ENCODE results near the gene FBXO47. TPM values are rescaled to one million over a fixed set of nuclear protein-coding genes. Genes with fewer than 3 reads are reported as not detected.
A peak's percentile ranks its signal among the peaks of the same experiment; 100 is the strongest.

FBXO47 gene
- polyA plus RNA-seq, 1 donor: not detected

DNA sequence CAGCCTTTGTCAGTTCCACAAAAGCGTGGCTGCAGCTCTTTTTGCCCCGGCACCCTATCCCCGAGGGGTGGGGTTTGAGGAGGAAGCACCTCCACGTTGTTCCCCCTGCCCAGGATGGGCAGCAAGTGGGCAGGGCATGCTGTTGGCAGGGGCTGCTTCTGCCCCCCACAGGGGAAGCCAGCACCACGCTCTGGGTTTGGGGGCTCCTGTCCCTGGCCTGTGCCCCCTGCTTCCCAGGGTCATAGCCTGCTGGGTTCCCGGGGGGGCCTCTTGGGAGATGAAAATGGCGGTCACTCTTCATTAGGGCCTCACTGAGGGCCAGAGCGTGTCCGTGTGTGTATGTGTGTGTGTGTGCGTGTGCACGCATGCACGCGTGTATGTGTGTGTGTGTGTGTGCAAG lies 74.6 kb downstream of the FBXO47 start:
- Histone ChIP-seq H3K4me3 (ENCODE audit: low read length) (no peak overlapping the region), H3K27ac (ENCODE audit: low read length) (no peak overlapping the region), H3K36me3 (ENCODE audit: control insufficient read depth, insufficient read depth, low read length) (peaks cover 94% of the 10 kb centered on the region), H3K9me3 (ENCODE audit: control insufficient read depth, low read depth, low read length) (no peaks in the 10 kb centered on the region), H3K4me1 (ENCODE audit: control insufficient read depth, insufficient read depth, low read length) (peaks cover 31% of the 10 kb centered on the region), H3K27me3 (ENCODE audit: control insufficient read depth, insufficient read depth, low read length) (no peaks in the 10 kb centered on the region)
- DNase-seq: no peak
- WGBS (ENCODE audit: insufficient coverage, low lambda C conversion rate): no CpG with 5 or more reads among the region's 13 CpGs

DNA sequence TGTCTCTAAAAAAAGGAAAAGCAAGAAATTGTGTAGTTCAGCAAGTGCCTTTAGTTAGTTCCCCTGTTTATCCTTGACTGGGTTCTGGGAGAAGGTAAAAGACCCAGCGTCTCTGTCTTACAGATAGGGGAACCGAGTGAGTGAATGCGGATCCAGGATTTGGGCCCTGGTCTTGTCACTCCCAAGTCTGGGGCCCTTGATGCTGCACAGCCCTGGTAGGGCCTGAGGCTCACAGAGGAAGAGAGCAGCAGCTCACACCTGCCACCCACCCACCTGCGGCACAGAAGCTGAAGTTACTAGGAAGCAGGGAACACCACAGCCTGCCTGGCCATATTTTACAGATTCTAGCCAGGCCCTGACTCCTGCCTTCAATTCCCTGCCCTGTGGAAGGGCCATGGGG lies 75.1 kb downstream of the FBXO47 start:
- Histone ChIP-seq H3K36me3 (ENCODE audit: control insufficient read depth, insufficient read depth, low read length) (peaks cover 95% of the 10 kb centered on the region), H3K27me3 (ENCODE audit: control insufficient read depth, insufficient read depth, low read length) (no peaks in the 10 kb centered on the region), H3K4me3 (ENCODE audit: low read length) (no peak overlapping the region), H3K9me3 (ENCODE audit: control insufficient read depth, low read depth, low read length) (no peaks in the 10 kb centered on the region), H3K27ac (ENCODE audit: low read length) (no peak overlapping the region), H3K4me1 (ENCODE audit: control insufficient read depth, insufficient read depth, low read length) (peaks cover 28% of the 10 kb centered on the region)
- no peak for DNase-seq
- no CpG with 5 or more reads among the region's 4 CpGs for WGBS (ENCODE audit: insufficient coverage, low lambda C conversion rate)

DNA sequence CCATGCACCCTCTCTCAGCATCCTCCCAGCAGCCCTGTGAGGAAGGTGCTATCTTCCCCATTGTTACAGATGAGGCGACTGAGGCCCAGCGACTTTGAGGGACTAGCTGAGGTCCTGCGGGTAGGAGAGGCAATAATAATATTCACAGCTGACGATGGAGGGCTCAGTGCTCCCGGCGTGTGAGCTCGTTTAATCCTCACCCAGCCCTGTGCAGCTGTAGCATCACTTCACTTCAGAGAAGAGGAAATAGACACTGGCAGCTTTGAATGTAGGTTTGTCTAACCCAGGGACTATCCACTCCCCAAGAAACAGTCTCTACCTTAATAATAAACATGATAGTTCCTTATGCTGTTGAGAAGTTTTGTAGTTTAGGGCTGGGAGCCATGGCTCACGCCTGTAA lies 75.8 kb downstream of the FBXO47 start:
- H3K27me3 ChIP-seq (ENCODE audit: control insufficient read depth, insufficient read depth, low read length): no peaks in the 10 kb centered on the region
- H3K27ac ChIP-seq (ENCODE audit: low read length): no peak overlapping the region
- peaks cover 92% of the 10 kb centered on the region for H3K36me3 ChIP-seq (ENCODE audit: control insufficient read depth, insufficient read depth, low read length)
- no peak for DNase-seq
- no peak overlapping the region for H3K4me3 ChIP-seq (ENCODE audit: low read length)
- peaks cover 26% of the 10 kb centered on the region for H3K4me1 ChIP-seq (ENCODE audit: control insufficient read depth, insufficient read depth, low read length)
- WGBS (ENCODE audit: insufficient coverage, low lambda C conversion rate): no CpG with 5 or more reads among the region's 8 CpGs
- no peaks in the 10 kb centered on the region for H3K9me3 ChIP-seq (ENCODE audit: control insufficient read depth, low read depth, low read length)

DNA sequence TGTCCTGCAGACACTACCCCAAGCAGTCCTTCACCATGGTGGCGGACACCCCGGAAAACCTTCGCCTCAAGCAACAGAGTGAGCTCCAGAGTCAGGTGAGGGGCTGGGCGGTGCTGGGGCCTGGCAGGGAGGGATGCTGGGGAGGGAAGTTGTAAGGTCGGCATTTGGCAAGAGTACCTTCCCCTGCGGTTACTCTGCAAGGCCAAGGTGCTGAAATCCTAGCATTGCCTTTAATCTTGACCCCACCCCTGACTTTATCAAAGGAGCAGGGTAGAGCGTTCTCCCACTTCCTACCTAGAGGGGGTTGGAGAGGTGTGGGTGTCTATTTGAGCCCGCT lies 76.8 kb downstream of the FBXO47 start:
- WGBS (ENCODE audit: insufficient coverage, low lambda C conversion rate): no CpG with 5 or more reads among the region's 8 CpGs
- H3K4me1 ChIP-seq (ENCODE audit: control insufficient read depth, insufficient read depth, low read length): peaks cover 30% of the 10 kb centered on the region
- peaks cover 82% of the 10 kb centered on the region for H3K36me3 ChIP-seq (ENCODE audit: control insufficient read depth, insufficient read depth, low read length)
- H3K4me3 ChIP-seq (ENCODE audit: low read length): no peak overlapping the region
- H3K9me3 ChIP-seq (ENCODE audit: control insufficient read depth, low read depth, low read length): no peaks in the 10 kb centered on the region
- no peak for DNase-seq
- no peak overlapping the region for H3K27ac ChIP-seq (ENCODE audit: low read length)
- no peaks in the 10 kb centered on the region for H3K27me3 ChIP-seq (ENCODE audit: control insufficient read depth, insufficient read depth, low read length)

DNA sequence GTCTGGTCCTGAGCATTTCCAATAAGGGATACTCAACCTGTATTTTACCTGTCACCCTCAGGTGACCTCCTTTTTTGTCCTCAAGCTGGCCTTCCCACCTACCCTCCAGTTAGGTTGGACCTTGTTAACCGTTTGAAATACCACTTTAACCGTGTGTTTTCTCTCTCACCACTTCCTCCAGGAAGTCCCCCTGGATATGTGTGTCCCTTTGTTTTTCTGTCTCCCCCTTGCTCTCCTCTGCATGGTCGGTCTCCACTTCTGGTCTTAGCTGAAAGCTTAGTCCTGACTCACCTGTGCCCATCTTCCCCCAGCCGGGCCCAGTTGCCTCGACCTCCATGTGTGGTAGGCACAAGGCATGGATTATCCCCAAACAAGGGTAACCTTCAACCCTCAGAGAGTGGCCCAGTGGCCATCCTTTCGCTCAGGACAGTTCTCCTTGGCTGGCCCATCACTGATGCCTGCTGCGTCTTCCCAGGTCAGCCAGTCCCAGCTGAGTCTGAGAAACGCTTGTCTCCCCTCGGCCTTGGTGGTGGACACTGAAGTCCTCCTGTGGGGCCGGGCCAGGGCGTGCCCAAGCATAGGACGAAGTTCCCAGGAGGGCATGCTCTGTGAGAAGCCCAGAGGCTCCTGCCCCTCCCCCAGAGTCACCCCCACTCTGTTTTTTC lies 77.3 kb downstream of the FBXO47 start:
- H3K4me1 ChIP-seq (ENCODE audit: control insufficient read depth, insufficient read depth, low read length): peaks cover 35% of the 10 kb centered on the region
- no peaks in the 10 kb centered on the region for H3K9me3 ChIP-seq (ENCODE audit: control insufficient read depth, low read depth, low read length)
- no CpG with 5 or more reads among the region's 12 CpGs for WGBS (ENCODE audit: insufficient coverage, low lambda C conversion rate)
- H3K27ac ChIP-seq (ENCODE audit: low read length): peak overlapping the region; percentile 10
- no peak for DNase-seq
- H3K36me3 ChIP-seq (ENCODE audit: control insufficient read depth, insufficient read depth, low read length): peaks cover 80% of the 10 kb centered on the region
- no peaks in the 10 kb centered on the region for H3K27me3 ChIP-seq (ENCODE audit: control insufficient read depth, insufficient read depth, low read length)
- H3K4me3 ChIP-seq (ENCODE audit: low read length): no peak overlapping the region

DNA sequence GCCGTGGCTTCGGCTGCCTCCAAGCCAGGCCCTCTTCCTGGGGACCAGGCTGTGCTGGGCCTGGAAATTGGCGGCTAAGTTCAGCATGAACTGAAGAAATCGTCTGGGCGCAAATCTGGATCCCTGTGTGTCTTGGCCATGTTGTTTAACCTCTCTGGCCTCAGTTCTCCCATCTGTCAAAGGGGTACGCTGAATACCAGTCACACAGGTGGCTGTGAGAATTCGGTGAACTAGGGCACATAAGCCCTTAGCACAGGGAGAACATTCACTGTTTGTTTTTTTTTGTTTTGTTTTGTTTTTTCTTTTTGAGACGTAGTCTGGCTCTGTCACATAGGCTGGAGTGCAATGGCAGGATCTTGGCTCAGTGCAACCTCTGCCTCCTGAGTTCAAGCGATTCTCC lies 78.4 kb downstream of the FBXO47 start:
- Histone ChIP-seq H3K27ac (ENCODE audit: low read length) (no peak overlapping the region), H3K9me3 (ENCODE audit: control insufficient read depth, low read depth, low read length) (no peaks in the 10 kb centered on the region), H3K36me3 (ENCODE audit: control insufficient read depth, insufficient read depth, low read length) (peaks cover 74% of the 10 kb centered on the region), H3K4me3 (ENCODE audit: low read length) (no peak overlapping the region), H3K4me1 (ENCODE audit: control insufficient read depth, insufficient read depth, low read length) (peaks cover 42% of the 10 kb centered on the region), H3K27me3 (ENCODE audit: control insufficient read depth, insufficient read depth, low read length) (no peaks in the 10 kb centered on the region)
- WGBS (ENCODE audit: insufficient coverage, low lambda C conversion rate): no CpG with 5 or more reads among the region's 9 CpGs
- no peak for DNase-seq

DNA sequence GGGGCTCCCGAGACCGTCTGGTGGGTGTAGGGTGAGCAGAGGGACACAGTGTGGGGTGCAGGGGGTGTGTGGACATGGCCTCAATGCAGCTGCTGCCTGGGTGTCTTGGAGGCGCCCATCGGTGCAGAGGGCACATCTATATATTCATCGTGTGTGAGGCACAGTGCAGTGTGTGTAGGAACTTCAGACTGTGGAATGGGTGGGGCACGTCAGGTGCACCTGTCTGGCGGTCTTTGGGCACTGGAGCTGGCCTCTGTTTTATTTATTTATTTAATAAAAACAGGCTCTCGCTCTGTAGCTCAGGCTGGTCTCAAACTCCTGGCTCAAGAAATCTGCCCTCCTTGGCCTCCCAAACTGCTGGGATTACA lies 80.6 kb downstream of the FBXO47 start:
- no CpG with 5 or more reads among the region's 8 CpGs for WGBS (ENCODE audit: insufficient coverage, low lambda C conversion rate)
- Histone ChIP-seq H3K27me3 (ENCODE audit: control insufficient read depth, insufficient read depth, low read length) (no peaks in the 10 kb centered on the region), H3K4me3 (ENCODE audit: low read length) (no peak overlapping the region), H3K9me3 (ENCODE audit: control insufficient read depth, low read depth, low read length) (no peaks in the 10 kb centered on the region), H3K4me1 (ENCODE audit: control insufficient read depth, insufficient read depth, low read length) (peaks cover 53% of the 10 kb centered on the region), H3K36me3 (ENCODE audit: control insufficient read depth, insufficient read depth, low read length) (peaks cover 71% of the 10 kb centered on the region), H3K27ac (ENCODE audit: low read length) (peak overlapping the region; percentile 94)
- DNase-seq: peak; percentile 80 to 89

Other genes with a start within 250 kb of the FBXO47 start
- 47.7 TPM for gene CISD3, start 237.1 kb downstream of the FBXO47 start, polyA plus RNA-seq
- gene PCGF2, start 219.1 kb downstream of the FBXO47 start, polyA plus RNA-seq: 27.7 TPM
- 117 TPM for gene PSMB3, start 214.7 kb downstream of the FBXO47 start, polyA plus RNA-seq
- 33.4 TPM for gene PIP4K2B, start 167.8 kb downstream of the FBXO47 start, polyA plus RNA-seq
- 20.1 TPM for gene CWC25, start 142.1 kb downstream of the FBXO47 start, polyA plus RNA-seq
- 2,763 TPM for gene RPL23, start 113.7 kb downstream of the FBXO47 start, polyA plus RNA-seq
- gene LASP1, start 97.3 kb downstream of the FBXO47 start, polyA plus RNA-seq: 244 TPM
- gene PLXDC1, start 184.2 kb upstream of the FBXO47 start, polyA plus RNA-seq: 4.1 TPM
- gene ARL5C, start 198.8 kb upstream of the FBXO47 start, polyA plus RNA-seq: not detected
- 5.5 TPM for gene CACNB1, start 230.3 kb upstream of the FBXO47 start, polyA plus RNA-seq
- 2,491 TPM for gene RPL19, start 232.9 kb upstream of the FBXO47 start, polyA plus RNA-seq